ENCODE measurements around the gene TRPT1. TPM values are rescaled to one million over a fixed set of nuclear protein-coding genes. Genes with fewer than 3 reads are reported as not detected.

The TRPT1 gene
- total RNA-seq, 1 donor from 2014 or later: 19.3 TPM

GRCh38 chr11:64245797-64246620 is 20.0 kb upstream of the TRPT1 start:
- peak in 1 of 2 donors; percentile 90 for DNase-seq (ENCODE audit: low read depth in 2 of 2)

- no peak for DNase-seq (ENCODE audit: low read depth in 2 of 2)
These were observed 19.4 kb upstream of the TRPT1 start for GRCh38 chr11:64245401-64245796.

GRCh38 chr11:64244966-64245365 is 19.0 kb upstream of the TRPT1 start:
- DNase-seq (ENCODE audit: low read depth in 2 of 2): no peak

GRCh38 chr11:64244107-64244506 is 18.1 kb upstream of the TRPT1 start:
- no peak for DNase-seq (ENCODE audit: low read depth in 2 of 2)

- DNase-seq (ENCODE audit: low read depth in 2 of 2): no peak
These were observed 17.4 kb upstream of the TRPT1 start for GRCh38 chr11:64243236-64243854.

- DNase-seq (ENCODE audit: low read depth in 2 of 2): peak in 1 of 2 donors; percentile 100
These were observed 15.7 kb upstream of the TRPT1 start for GRCh38 chr11:64241491-64242374.

GRCh38 chr11:64241241-64241490 is 15.2 kb upstream of the TRPT1 start:
- peak in 1 of 2 donors; percentile 96 for DNase-seq (ENCODE audit: low read depth in 2 of 2)

GRCh38 chr11:64240435-64241240 is 14.7 kb upstream of the TRPT1 start, which contains the start of gene FKBP2:
TSS of gene FKBP2 (plus strand) at chr11:64241095. CDS start at chr11:64242388, 1,293 bp downstream.
- peak; percentile 91 to 97 for DNase-seq (ENCODE audit: low read depth in 2 of 2)

- no peak for DNase-seq (ENCODE audit: low read depth in 2 of 2)
These were observed 13.9 kb upstream of the TRPT1 start for GRCh38 chr11:64239662-64240434.

GRCh38 chr11:64238999-64239398 is 13.0 kb upstream of the TRPT1 start:
- DNase-seq (ENCODE audit: low read depth in 2 of 2): no peak

GRCh38 chr11:64238076-64238475 is 12.1 kb upstream of the TRPT1 start:
- DNase-seq (ENCODE audit: low read depth in 2 of 2): no peak

- DNase-seq (ENCODE audit: low read depth in 2 of 2): no peak
These were observed 11.5 kb upstream of the TRPT1 start for GRCh38 chr11:64237484-64237951.

- DNase-seq (ENCODE audit: low read depth in 2 of 2): no peak
These were observed 9.6 kb upstream of the TRPT1 start for GRCh38 chr11:64235437-64236161.

- peak in 1 of 2 donors; percentile 40 for DNase-seq (ENCODE audit: low read depth in 2 of 2)
These were observed 8.8 kb upstream of the TRPT1 start for GRCh38 chr11:64234647-64235379.

- peak in 1 of 2 donors; percentile 78 for DNase-seq (ENCODE audit: low read depth in 2 of 2)
These were observed 8.1 kb upstream of the TRPT1 start, which contains the start of gene VEGFB for GRCh38 chr11:64233913-64234586. TSS of gene VEGFB (plus strand) at chr11:64234584. CDS start at chr11:64234834, 250 bp downstream.

- no peak for DNase-seq (ENCODE audit: low read depth in 2 of 2)
These were observed 7.0 kb upstream of the TRPT1 start for GRCh38 chr11:64232967-64233315.

GRCh38 chr11:64232182-64232966 is 6.4 kb upstream of the TRPT1 start:
- DNase-seq (ENCODE audit: low read depth in 2 of 2): no peak

- no peak for DNase-seq (ENCODE audit: low read depth in 2 of 2)
These were observed 5.6 kb upstream of the TRPT1 start for GRCh38 chr11:64231546-64231945.

All from dermis microvascular lymphatic vessel endothelial cell (primary cell).